A549 (cell line): ENCODE results near the gene POLA1. TPM values are rescaled to one million over a fixed set of nuclear protein-coding genes. Genes with fewer than 3 reads are reported as not detected.

ENCODE experiments used
- ATAC-seq, 2 experiments: fragments of 200-7000 bp in 1 of 2; fragments of >200 bp in 1 of 2; cut with Nextera tagmentation in 1 of 2; cut with Tn5 transposase in 1 of 2; 3 replicates each; pipeline versions ENCODE4 v1.8.0 to v1.9.1; 2018 to 2020; ENCODE audit warnings: mild to moderate bottlenecking in 1 of 2, moderate library complexity in 1 of 2
- CTCF ChIA-PET: fragments of 300-600 bp; sonication (Branson Sonifier 250); formaldehyde crosslinking; extraction: SDS; loops from one replicate; lab custom pipeline; 2021; ENCODE audit warnings: antibody characterized with exemption, inconsistent platforms; lab: Yijun Ruan, JAX
- POLR2A ChIA-PET: fragments of 350-600 bp; formaldehyde crosslinking; extraction: SDS; loops from one replicate; lab custom pipeline; 2021; ENCODE audit warnings: antibody characterized with exemption, inconsistent platforms; lab: Yijun Ruan, JAX
- DNase-seq, 2 experiments: peaks; one replicate each; pipeline versions ENCODE4 v3.0.0 to v3.0.0-alpha.2; 2011 to 2016; ENCODE audit warnings: low read depth in 1 of 2, low spot score in 1 of 2
- FAIRE-seq: peaks from 2 replicates; lab custom pipeline; 2011; peaks lifted over from hg19 to GRCh38; lab: Jason Lieb, UNC
- H3K27ac ChIP-seq, 2 experiments: fragments of >200 bp; sonication (Bioruptor Twin); formaldehyde crosslinking; 3 replicates each; pipeline ENCODE4 v1.5.1; 2016 to 2017
- H3K4me1 ChIP-seq: fragments of >200 bp; sonication (Bioruptor Twin); formaldehyde crosslinking; 3 replicates; pipeline ENCODE4 v1.6.1; 2016
- H3K4me2 ChIP-seq: fragments of >200 bp; sonication (Bioruptor Twin); formaldehyde crosslinking; 3 replicates; pipeline ENCODE4 v1.6.1; 2016
- H3K4me3 ChIP-seq: fragments of >200 bp; sonication (Bioruptor Twin); formaldehyde crosslinking; 3 replicates; pipeline ENCODE4 v1.5.1; 2016
- H3K9me3 ChIP-seq: fragments of >200 bp; sonication (Bioruptor Twin); formaldehyde crosslinking; 3 replicates; pipeline ENCODE4 v1.6.1; 2016
- CBX8 ChIP-seq: fragments of 200-600 bp; sonication (generic); IDR thresholded peaks from 2 replicates; pipeline ENCODE4 v1.6.1; 2016
- CEBPB ChIP-seq, 2 experiments: fragments of >200 bp in 1 of 2; sonication (Bioruptor Twin) in 1 of 2; formaldehyde crosslinking in 1 of 2; IDR thresholded peaks; 2 replicates each; pipeline ENCODE4 v1.6.1; 2012 to 2016
- CHD2 ChIP-seq: fragments of 150-350 bp; IDR thresholded peaks from 2 replicates; pipeline ENCODE4 v1.6.1; 2014; ENCODE audit warnings: low read length; ENCODE audit not compliant: partially characterized antibody
- CHD4 ChIP-seq: fragments of 200-600 bp; sonication (generic); IDR thresholded peaks from 2 replicates; pipeline ENCODE4 v1.6.1; 2016; ENCODE audit warnings: antibody characterized with exemption, mild to moderate bottlenecking, borderline replicate concordance
- EHF ChIP-seq: fragments of 250-450 bp; sonication (Bioruptor Pico); IDR thresholded peaks from 2 replicates; pipeline ENCODE4 v1.5.0; 2020; ENCODE audit warnings: mild to moderate bottlenecking
- EP300 ChIP-seq, 2 experiments: fragments of >200 bp; sonication (Bioruptor Twin); formaldehyde crosslinking; IDR thresholded peaks; 2 replicates in 1 of 2; 3 replicates in 1 of 2; pipeline ENCODE4 v1.6.1; 2016 to 2017
- FOSL2 ChIP-seq, 2 experiments: fragments of 450-650 bp in 1 of 2; fragments of >200 bp in 1 of 2; sonication (Bioruptor Twin) in 1 of 2; formaldehyde crosslinking; IDR thresholded peaks; 2 replicates each; pipeline versions ENCODE4 v1.5.0 to v1.6.1; 2016 to 2020; ENCODE audit warnings: mild to moderate bottlenecking in 1 of 2, moderate library complexity in 1 of 2
- KDM1A ChIP-seq: fragments of 200-600 bp; sonication (generic); IDR thresholded peaks from 2 replicates; pipeline ENCODE4 v1.6.1; 2016; ENCODE audit warnings: low read depth, mild to moderate bottlenecking
- KDM5A ChIP-seq: fragments of 200-600 bp; sonication (generic); IDR thresholded peaks from 2 replicates; pipeline ENCODE4 v1.6.1; 2016; ENCODE audit warnings: antibody characterized with exemption, mild to moderate bottlenecking
- MAFK ChIP-seq: fragments of 450-650 bp; IDR thresholded peaks from 2 replicates; pipeline ENCODE4 v1.6.1; 2014; ENCODE audit not compliant: partially characterized antibody
- MAZ ChIP-seq: fragments of 150-350 bp; IDR thresholded peaks from 2 replicates; pipeline ENCODE4 v1.6.1; 2014; ENCODE audit warnings: antibody characterized with exemption, low read depth, low read length, borderline replicate concordance
- NFE2L2 ChIP-seq: fragments of 150-350 bp; conservative IDR thresholded peaks from 2 replicates; pipeline ENCODE4 v1.6.1; 2014; ENCODE audit warnings: low read length
- NPAS2 ChIP-seq: fragments of 250-450 bp; sonication (Bioruptor Pico); IDR thresholded peaks from 2 replicates; pipeline ENCODE4 v1.8.0; 2022; ENCODE audit warnings: mild to moderate bottlenecking, moderate library complexity, borderline replicate concordance
- PHF8 ChIP-seq: fragments of 200-600 bp; sonication (generic); IDR thresholded peaks from 2 replicates; pipeline ENCODE4 v1.6.1; 2016; ENCODE audit warnings: low read depth, mild to moderate bottlenecking, antibody characterized with exemption, moderate library complexity, borderline replicate concordance
- POLR2A ChIP-seq: IDR thresholded peaks from 2 replicates; pipeline ENCODE4 v1.6.1; 2012; ENCODE audit warnings: mild to moderate bottlenecking, low read length
- POLR2AphosphoS2 ChIP-seq: conservative IDR thresholded peaks from 2 replicates; pipeline ENCODE4 v1.6.1; 2012; ENCODE audit warnings: low read length, improper control_type of control experiment, inconsistent platforms
- RAD21 ChIP-seq, 2 experiments: fragments of >200 bp in 1 of 2; sonication (Bioruptor Twin) in 1 of 2; formaldehyde crosslinking in 1 of 2; IDR thresholded peaks in 1 of 2; conservative IDR thresholded peaks in 1 of 2; 2 replicates in 1 of 2; 3 replicates in 1 of 2; pipeline ENCODE4 v1.6.1; 2012 to 2018; ENCODE audit warnings: inconsistent platforms in 1 of 2
- RARB ChIP-seq: fragments of 250-450 bp; sonication (Bioruptor Pico); IDR thresholded peaks from 2 replicates; pipeline ENCODE4 v1.8.0; 2021; ENCODE audit warnings: mild to moderate bottlenecking, moderate library complexity
- RCOR1 ChIP-seq: fragments of 150-350 bp; IDR thresholded peaks from 2 replicates; pipeline ENCODE4 v1.6.1; 2014; ENCODE audit warnings: antibody characterized with exemption, low read length, low read depth
- RFX5 ChIP-seq: fragments of 450-650 bp; IDR thresholded peaks from 2 replicates; pipeline ENCODE4 v1.7.1; 2014; ENCODE audit warnings: antibody characterized with exemption, mild to moderate bottlenecking, moderate library complexity
- RNF2 ChIP-seq: fragments of 200-600 bp; sonication (generic); IDR thresholded peaks from 2 replicates; pipeline ENCODE4 v1.6.1; 2016; ENCODE audit warnings: low read depth, mild to moderate bottlenecking, antibody characterized with exemption, moderate library complexity, borderline replicate concordance
- SREBF2 ChIP-seq: fragments of 450-650 bp; IDR thresholded peaks from 2 replicates; pipeline ENCODE4 v1.6.1; 2014; ENCODE audit warnings: mild to moderate bottlenecking, moderate library complexity
- ZC3H11A ChIP-seq: fragments of 450-650 bp; IDR thresholded peaks from 2 replicates; pipeline ENCODE4 v1.6.1; 2014; ENCODE audit warnings: antibody characterized with exemption, mild to moderate bottlenecking
- WGBS: methylation state at CpG from one replicate; pipeline ENCODE4 v1.1.6; 2017; ENCODE audit errors: missing lambda C conversion rate; 5-methylcytosine and 5-hydroxymethylcytosine counted together
- polyA plus RNA-seq, 4 experiments: library from polyadenylated mRNA; depleted of rRNA in 3 of 4; stranded (reverse); fragments of >200 nt; fragmentation: RNase III in 1 of 4; extraction: RNeasy Plus Mini Kit Qiagen cat#74134 plus additional on column Dnase treatment in 1 of 4; gene quantifications; 2 replicates in 3 of 4; 3 replicates in 1 of 4; pipeline ENCODE4 v1.2.3, GENCODE V29; 2011 to 2017
- TF ChIP-seq, protein P1 (sequence below): IDR thresholded peaks from 2 replicates; pipeline ENCODE4 v1.6.1; 2012
- TF ChIP-seq, protein P2 (sequence below): IDR thresholded peaks from 2 replicates; pipeline ENCODE4 v1.6.1; 2012; ENCODE audit warnings: low read depth, borderline replicate concordance
- TF ChIP-seq, protein P3 (sequence below): fragments of 150-350 bp; IDR thresholded peaks from 2 replicates; pipeline ENCODE4 v1.6.1; 2014; ENCODE audit warnings: low read depth, mild to moderate bottlenecking, low read length
- TF ChIP-seq, protein P4 (sequence below): fragments of 450-650 bp; IDR thresholded peaks from 2 replicates; pipeline ENCODE4 v1.6.1; 2014; ENCODE audit warnings: antibody characterized with exemption

Gene POLA1
- polyA plus RNA-seq, 2 of the 4 experiments (the other 2 are of a cell fraction): 8.8 to 17.5 TPM

DNA sequence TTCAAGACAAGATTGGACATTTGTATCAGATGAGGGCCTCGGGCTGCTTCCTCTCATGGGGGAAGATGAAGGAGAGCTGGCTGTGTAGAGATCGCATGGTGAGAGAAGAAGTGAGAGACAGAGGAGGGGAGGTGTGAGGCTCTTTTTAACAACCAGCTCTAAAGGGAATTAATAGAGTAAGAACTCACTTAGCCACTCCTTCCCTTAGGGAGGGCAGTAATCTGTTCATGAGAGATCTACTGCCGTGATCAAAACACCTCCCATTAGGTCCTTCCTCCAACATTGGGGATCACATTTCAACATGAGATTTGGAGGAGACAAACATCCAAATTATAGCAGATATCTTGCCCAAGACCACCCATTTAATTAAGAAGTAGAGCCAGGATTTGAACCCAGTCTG, 225.0 kb downstream of the POLA1 start (continued):
- TF ChIP-seq EHF: no peak

DNA sequence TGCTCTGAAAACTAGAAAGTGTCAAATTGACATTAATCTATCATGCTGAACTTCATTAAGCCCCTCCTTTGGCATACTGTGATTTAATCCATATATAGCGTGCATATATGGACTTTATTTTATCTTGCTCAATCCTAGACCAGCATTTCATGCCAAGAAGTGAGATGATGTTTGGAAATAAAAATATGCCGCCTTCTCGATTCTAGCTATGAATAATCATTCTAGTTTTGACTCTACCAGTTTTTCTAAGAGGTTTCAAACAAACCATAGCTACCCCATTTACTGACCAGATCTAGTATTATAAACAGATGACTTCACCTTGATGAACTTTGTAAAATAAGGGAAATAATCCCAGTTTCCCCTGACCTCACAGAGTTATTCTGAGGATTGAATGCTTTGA, 227.1 kb downstream of the POLA1 start:
- peaks cover 11% of the 10 kb centered on the region; the same call in 2 of the 3 replicates for H3K4me1 ChIP-seq
- H3K9me3 ChIP-seq: no peaks in the 10 kb centered on the region
- ATAC-seq (no peak), FAIRE-seq (peak; percentile 72), DNase-seq (no peak)
- ChIA-PET CTCF (no interaction called here), POLR2A (no interaction called here)
- 87% methylated on average over 3 of the region's 3 CpGs for WGBS
- no peak overlapping the region for H3K27ac ChIP-seq
- no peak overlapping the region for H3K4me3 ChIP-seq
- TF ChIP-seq, protein P1, sequence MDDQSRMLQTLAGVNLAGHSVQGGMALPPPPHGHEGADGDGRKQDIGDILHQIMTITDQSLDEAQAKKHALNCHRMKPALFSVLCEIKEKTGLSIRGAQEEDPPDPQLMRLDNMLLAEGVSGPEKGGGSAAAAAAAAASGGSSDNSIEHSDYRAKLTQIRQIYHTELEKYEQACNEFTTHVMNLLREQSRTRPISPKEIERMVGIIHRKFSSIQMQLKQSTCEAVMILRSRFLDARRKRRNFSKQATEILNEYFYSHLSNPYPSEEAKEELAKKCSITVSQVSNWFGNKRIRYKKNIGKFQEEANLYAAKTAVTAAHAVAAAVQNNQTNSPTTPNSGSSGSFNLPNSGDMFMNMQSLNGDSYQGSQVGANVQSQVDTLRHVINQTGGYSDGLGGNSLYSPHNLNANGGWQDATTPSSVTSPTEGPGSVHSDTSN: no peak
- TF ChIP-seq CHD2 (no peak), CHD4 (no peak), MAZ (no peak), POLR2AphosphoS2 (no peak), EP300 (IDR thresholded peaks at IDR 0.05) (no peak), CEBPB (IDR thresholded peaks at IDR 0.05) (no peak), RAD21 (conservative IDR thresholded peaks at IDR 0.05 in 1 of 2, IDR thresholded peaks at IDR 0.05 in 1 of 2) (no peak), ZC3H11A (no peak), CBX8 (no peak), RCOR1 (no peak), RNF2 (no peak), MAFK (no peak), NFE2L2 (no peak), SREBF2 (no peak)
- TF ChIP-seq, protein P2, sequence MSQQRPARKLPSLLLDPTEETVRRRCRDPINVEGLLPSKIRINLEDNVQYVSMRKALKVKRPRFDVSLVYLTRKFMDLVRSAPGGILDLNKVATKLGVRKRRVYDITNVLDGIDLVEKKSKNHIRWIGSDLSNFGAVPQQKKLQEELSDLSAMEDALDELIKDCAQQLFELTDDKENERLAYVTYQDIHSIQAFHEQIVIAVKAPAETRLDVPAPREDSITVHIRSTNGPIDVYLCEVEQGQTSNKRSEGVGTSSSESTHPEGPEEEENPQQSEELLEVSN: no peak
- TF ChIP-seq, protein P3, sequence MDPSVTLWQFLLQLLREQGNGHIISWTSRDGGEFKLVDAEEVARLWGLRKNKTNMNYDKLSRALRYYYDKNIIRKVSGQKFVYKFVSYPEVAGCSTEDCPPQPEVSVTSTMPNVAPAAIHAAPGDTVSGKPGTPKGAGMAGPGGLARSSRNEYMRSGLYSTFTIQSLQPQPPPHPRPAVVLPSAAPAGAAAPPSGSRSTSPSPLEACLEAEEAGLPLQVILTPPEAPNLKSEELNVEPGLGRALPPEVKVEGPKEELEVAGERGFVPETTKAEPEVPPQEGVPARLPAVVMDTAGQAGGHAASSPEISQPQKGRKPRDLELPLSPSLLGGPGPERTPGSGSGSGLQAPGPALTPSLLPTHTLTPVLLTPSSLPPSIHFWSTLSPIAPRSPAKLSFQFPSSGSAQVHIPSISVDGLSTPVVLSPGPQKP: no peak
- H3K4me2 ChIP-seq: no peak overlapping the region

DNA sequence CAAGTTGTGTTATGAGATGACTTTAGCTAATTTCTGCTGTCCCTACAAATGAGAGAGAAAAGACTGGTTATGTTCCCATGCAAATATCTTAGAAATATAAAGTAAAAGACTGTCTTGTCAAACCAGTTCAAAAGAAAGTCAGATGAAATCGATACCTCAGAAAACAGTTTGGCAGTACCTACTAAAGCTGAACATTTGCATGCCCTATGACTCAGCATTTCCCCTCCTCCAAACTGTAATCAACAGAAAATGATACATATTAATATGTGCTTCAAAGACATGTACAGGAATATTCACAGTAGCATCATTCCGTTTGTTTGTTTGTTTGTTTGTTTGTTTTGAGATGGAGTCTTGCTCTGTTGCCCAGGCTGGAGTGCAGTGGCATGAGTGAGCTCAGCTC, 231.7 kb downstream of the POLA1 start:
- Histone ChIP-seq H3K9me3 (no peaks in the 10 kb centered on the region), H3K4me1 (peaks cover 11% of the 10 kb centered on the region; the same call in 2 of the 3 replicates), H3K27ac (peak overlapping the region; percentile 24 to 64; a peak in 5 of 6 replicates), H3K4me3 (no peak overlapping the region), H3K4me2 (no peak overlapping the region)
- ChIA-PET CTCF (no interaction called here), POLR2A (no interaction called here)
- WGBS: 87% methylated on average over 2 of the region's 2 CpGs
- TF ChIP-seq NFE2L2: peak; percentile 62
- no peak for TF ChIP-seq PHF8
- peak; percentile 52 for TF ChIP-seq MAFK
- no peak for DNase-seq
- no peak for FAIRE-seq
- no peak for ATAC-seq

DNA sequence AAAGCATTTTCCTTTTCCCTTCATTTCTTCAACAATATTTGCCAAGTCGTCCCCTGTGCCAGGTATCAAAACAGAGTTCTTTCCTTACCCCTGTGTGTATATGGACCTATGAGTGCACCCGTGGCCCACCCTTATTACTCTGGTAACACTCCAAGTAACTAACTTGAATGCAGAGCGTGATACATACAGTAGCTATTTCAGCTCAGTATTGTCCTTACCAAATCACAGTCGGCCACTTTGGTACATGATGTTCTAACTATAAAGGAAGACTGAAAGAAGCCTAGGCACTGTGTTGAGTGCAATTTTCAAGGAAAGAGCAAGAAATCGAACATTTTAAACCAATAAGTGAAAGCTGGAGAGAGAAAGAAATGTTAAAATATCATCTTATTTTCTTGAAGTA, 233.7 kb downstream of the POLA1 start:
- POLR2A ChIA-PET: no interaction called here
- H3K9me3 ChIP-seq: no peaks in the 10 kb centered on the region
- H3K27ac ChIP-seq: no peak overlapping the region
- DNase-seq (no peak), ATAC-seq (no peak), FAIRE-seq (peak; percentile 93)
- 91% methylated on average over 5 of the region's 5 CpGs for WGBS
- H3K4me1 ChIP-seq: peaks cover 6% of the 10 kb centered on the region; the same call in 1 of the 3 replicates
- H3K4me2 ChIP-seq: no peak overlapping the region
- TF ChIP-seq, protein P1: no peak
- TF ChIP-seq ZC3H11A (no peak), RARB (CRISPR knock-in tag) (no peak), NPAS2 (no peak), RFX5 (no peak), FOSL2 (IDR thresholded peaks at IDR 0.05) (no peak), FOSL2 (CRISPR knock-in tag; IDR thresholded peaks at IDR 0.05) (no peak), CBX8 (no peak), POLR2AphosphoS2 (no peak), KDM5A (no peak), KDM1A (no peak), POLR2A (no peak)
- TF ChIP-seq, protein P4, sequence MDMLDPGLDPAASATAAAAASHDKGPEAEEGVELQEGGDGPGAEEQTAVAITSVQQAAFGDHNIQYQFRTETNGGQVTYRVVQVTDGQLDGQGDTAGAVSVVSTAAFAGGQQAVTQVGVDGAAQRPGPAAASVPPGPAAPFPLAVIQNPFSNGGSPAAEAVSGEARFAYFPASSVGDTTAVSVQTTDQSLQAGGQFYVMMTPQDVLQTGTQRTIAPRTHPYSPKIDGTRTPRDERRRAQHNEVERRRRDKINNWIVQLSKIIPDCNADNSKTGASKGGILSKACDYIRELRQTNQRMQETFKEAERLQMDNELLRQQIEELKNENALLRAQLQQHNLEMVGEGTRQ: no peak
- no peak overlapping the region for H3K4me3 ChIP-seq
- CTCF ChIA-PET: no interaction called here
